ENCODE measurements around the gene HYI.

HYI gene

GRCh38 chr1:43444151-43444828 is 9.4 kb downstream of the HYI start:
- no peak for TF ChIP-seq CTCF (IDR thresholded peaks at IDR 0.05)

- TF ChIP-seq CTCF (IDR thresholded peaks at IDR 0.05), result no peak
Observed at GRCh38 chr1:43443197-43443946, 10.4 kb downstream of the HYI start.

GRCh38 chr1:43442756-43443155 is 11.0 kb downstream of the HYI start:
- TF ChIP-seq CTCF (IDR thresholded peaks at IDR 0.05), result no peak

GRCh38 chr1:43441894-43442637 is 11.7 kb downstream of the HYI start:
- TF ChIP-seq CTCF (IDR thresholded peaks at IDR 0.05), result no peak

- TF ChIP-seq CTCF (IDR thresholded peaks at IDR 0.05), result no peak
Observed at GRCh38 chr1:43441166-43441893, 12.4 kb downstream of the HYI start.

- no peak for TF ChIP-seq CTCF (IDR thresholded peaks at IDR 0.05)
Observed at GRCh38 chr1:43440358-43440757, 13.4 kb downstream of the HYI start.

- no peak for TF ChIP-seq CTCF (IDR thresholded peaks at IDR 0.05)
Observed at GRCh38 chr1:43439781-43440180, 13.9 kb downstream of the HYI start.
